HCT116 (cell line): ENCODE data around the gene CPZ. TPM values are rescaled to one million over a fixed set of nuclear protein-coding genes. Genes with fewer than 3 reads are reported as not detected.

Experiments used
- ATAC-seq: fragments of 200-7000 bp; cut with Tn5 transposase; 2 replicates; pipeline ENCODE4 v1.9.1; 2020; ENCODE audit warnings: mild to moderate bottlenecking, moderate library complexity
- BruUV-seq: library from RNA; stranded (reverse); fragments of 400-500 nt; replicated peaks from 2 replicates; lab custom pipeline; 2021; lab: Mats Ljungman, UMichigan
- CTCF ChIA-PET: fragments of 300-600 bp; sonication (Branson Sonifier 250); formaldehyde crosslinking; loops from one replicate; lab custom pipeline; 2021; ENCODE audit warnings: antibody characterized with exemption; lab: Charles Lee
- POLR2A ChIA-PET: fragments of 300-600, 350-600 bp; sonication (Branson Sonifier 250); formaldehyde crosslinking; loops from one replicate; lab custom pipeline; 2021; ENCODE audit warnings: antibody characterized with exemption; lab: Charles Lee
- RAD21 ChIA-PET, 2 experiments: fragments of 300-600 bp; sonication (Branson Sonifier 250); formaldehyde crosslinking; loops; one replicate each; lab custom pipeline; 2023; ENCODE audit warnings: low total read pairs in 2 of 2; ENCODE audit not compliant: uncharacterized antibody in 2 of 2, unreplicated experiment in 2 of 2, low non-redundant PET in 1 of 2; lab: Charles Lee
- DNase-seq: peaks from one replicate; pipeline ENCODE4 v3.0.0-alpha.2; 2010; ENCODE audit warnings: low read depth, low spot score
- H2AFZ ChIP-seq: fragments of 200-600 bp; shearing (Covaris generic), sonication (generic); 2 replicates; pipeline ENCODE4 v1.6.1; 2017; ENCODE audit warnings: low read depth, mixed run types, mixed read lengths, antibody characterized with exemption, low read length; ENCODE audit not compliant: poor library complexity, severe bottlenecking
- H3K27ac ChIP-seq: 2 replicates; pipeline ENCODE4 v1.5.1; 2012; ENCODE audit warnings: low read depth, low read length
- H3K27me3 ChIP-seq: fragments of 200-600 bp; sonication (generic); 2 replicates; pipeline ENCODE4 v1.6.1; 2016; ENCODE audit warnings: mixed run types, low read length, mixed read lengths; ENCODE audit not compliant: insufficient read depth
- H3K36me3 ChIP-seq, 2 experiments: fragments of 200-500 bp in 1 of 2; fragments of 200-600 bp in 1 of 2; sonication (Bioruptor generic) in 1 of 2; sonication (generic) in 1 of 2; 2 replicates each; pipeline versions ENCODE4 v1.5.1 to v1.6.1; 2014 to 2016; ENCODE audit warnings: low read length in 2 of 2, inconsistent platforms in 1 of 2, mixed read lengths in 1 of 2, mixed run types in 1 of 2; ENCODE audit not compliant: insufficient read depth in 2 of 2, control insufficient read depth in 1 of 2
- H3K4me1 ChIP-seq, 2 experiments: fragments of 200-600 bp in 1 of 2; sonication (generic) in 1 of 2; 2 replicates each; pipeline versions ENCODE4 v1.5.1 to v1.6.1; 2012 to 2017; ENCODE audit warnings: low read length in 2 of 2, inconsistent platforms in 1 of 2, mild to moderate bottlenecking in 1 of 2, mixed read lengths in 1 of 2, mixed run types in 1 of 2, moderate library complexity in 1 of 2; ENCODE audit not compliant: insufficient read depth in 2 of 2, control insufficient read depth in 1 of 2
- H3K4me2 ChIP-seq: fragments of 200-600 bp; sonication (generic); 2 replicates; pipeline ENCODE4 v1.6.1; 2017; ENCODE audit warnings: mixed run types, low read length, mixed read lengths
- H3K4me3 ChIP-seq, 2 experiments: fragments of 200-600 bp in 1 of 2; sonication (generic) in 1 of 2; replicated peaks in 1 of 2; 2 replicates each; pipeline ENCODE4 v1.5.1; 2011 to 2016; ENCODE audit warnings: low read length in 2 of 2, control low read depth in 1 of 2, low read depth in 1 of 2, mild to moderate bottlenecking in 1 of 2, mixed read lengths in 1 of 2, mixed run types in 1 of 2
- H3K79me2 ChIP-seq: fragments of 200-600 bp; sonication (generic); 2 replicates; pipeline ENCODE4 v1.6.1; 2017; ENCODE audit warnings: mild to moderate bottlenecking, mixed run types, low read length, moderate library complexity, mixed read lengths; ENCODE audit not compliant: insufficient read depth
- H3K9ac ChIP-seq: fragments of 200-600 bp; sonication (generic); 2 replicates; pipeline ENCODE4 v1.6.1; 2016; ENCODE audit warnings: low read length, mixed read lengths
- H3K9me2 ChIP-seq: fragments of 200-600 bp; sonication (generic), shearing (Covaris generic); 2 replicates; pipeline ENCODE4 v1.6.1; 2017; ENCODE audit warnings: mixed run types, mild to moderate bottlenecking, moderate library complexity; ENCODE audit not compliant: insufficient read depth
- H3K9me3 ChIP-seq, 2 experiments: fragments of 200-500 bp in 1 of 2; fragments of 200-600 bp in 1 of 2; sonication (Bioruptor generic) in 1 of 2; sonication (generic) in 1 of 2; 2 replicates each; pipeline ENCODE4 v1.6.1; 2014 to 2017; ENCODE audit warnings: low read length in 2 of 2, mixed read lengths in 2 of 2, inconsistent platforms in 1 of 2, low read depth in 1 of 2, mild to moderate bottlenecking in 1 of 2, mixed run types in 1 of 2, moderate library complexity in 1 of 2; ENCODE audit not compliant: control insufficient read depth in 1 of 2, insufficient read depth in 1 of 2
- H4K20me1 ChIP-seq: fragments of 200-600 bp; sonication (generic), shearing (Covaris generic); 2 replicates; pipeline ENCODE4 v1.6.1; 2017; ENCODE audit warnings: mixed run types, mild to moderate bottlenecking, moderate library complexity; ENCODE audit not compliant: insufficient read depth
- CTCF ChIP-seq, 3 experiments: fragments of 200-600 bp in 1 of 3; sonication (generic) in 1 of 3; IDR thresholded peaks in 2 of 3; conservative IDR thresholded peaks in 1 of 3; 2 replicates each; pipeline ENCODE4 v1.5.1; 2012 to 2017; ENCODE audit warnings: low read depth in 2 of 3, low read length in 2 of 3, antibody characterized with exemption in 1 of 3, borderline replicate concordance in 1 of 3, control low read depth in 1 of 3, mild to moderate bottlenecking in 1 of 3, mixed read lengths in 1 of 3, mixed run types in 1 of 3, moderate library complexity in 1 of 3; ENCODE audit not compliant: insufficient read depth in 1 of 3
- EZH2phosphoT487 ChIP-seq: fragments of 200-600 bp; IDR thresholded peaks from 2 replicates; pipeline ENCODE4 v1.6.1; 2018; ENCODE audit warnings: antibody characterized with exemption, borderline replicate concordance
- JUND ChIP-seq: IDR thresholded peaks from 2 replicates; pipeline ENCODE4 v1.6.1; 2012
- MAX ChIP-seq: IDR thresholded peaks from 2 replicates; pipeline ENCODE4 v1.6.1; 2012
- POLR2AphosphoS5 ChIP-seq: IDR thresholded peaks from 2 replicates; pipeline ENCODE4 v1.6.1; 2011; ENCODE audit warnings: mild to moderate bottlenecking, low read depth, low read length, moderate library complexity
- SIN3A ChIP-seq: IDR thresholded peaks from 2 replicates; pipeline ENCODE4 v1.6.1; 2012; ENCODE audit warnings: low read depth
- SRF ChIP-seq: IDR thresholded peaks from 2 replicates; pipeline ENCODE4 v1.6.1; 2012; ENCODE audit warnings: low read depth
- TCF7L2 ChIP-seq: IDR thresholded peaks from 2 replicates; pipeline ENCODE4 v1.7.0; 2011; ENCODE audit warnings: borderline replicate concordance, inconsistent platforms; ENCODE audit not compliant: insufficient read depth, insufficient read length; ENCODE audit errors: extremely low read depth
- YY1 ChIP-seq: IDR thresholded peaks from 2 replicates; pipeline ENCODE4 v1.6.1; 2011; ENCODE audit warnings: low read length, low read depth, moderate library complexity, mild to moderate bottlenecking; ENCODE audit not compliant: insufficient replicate concordance; ENCODE audit errors: extremely low read depth
- intact Hi-C: fragments of 100-400 bp; cut with micrococcal nuclease; formaldehyde crosslinking; loops from 2 replicates; pipeline ENCODE4 v1.10.0; 2022
- total RNA-seq: library from RNA; stranded (reverse); gene quantifications from one replicate; pipeline ENCODE4 v1.2.1, GENCODE V29; 2021; ENCODE audit not compliant: unreplicated experiment

CPZ gene
- total RNA-seq, 1 experiment from 2014 or later: not detected

GRCh38 chr4:8657381-8658088 lies 65.0 kb downstream of the CPZ start:
- no peaks in the 10 kb centered on the region for H4K20me1 ChIP-seq
- H3K9me3 ChIP-seq: no peaks in the 10 kb centered on the region
- no peak overlapping the region for H3K27ac ChIP-seq
- TF ChIP-seq TCF7L2 (no peak), POLR2AphosphoS5 (no peak), SRF (no peak), SIN3A (no peak), MAX (no peak), YY1 (no peak), JUND (no peak), EZH2phosphoT487 (no peak), CTCF (IDR thresholded peaks at IDR 0.05 in 2 of 3, conservative IDR thresholded peaks at IDR 0.05 in 1 of 3; ENCODE audit: borderline replicate concordance in 1 of 3, insufficient read depth in 1 of 3, low read depth in 2 of 3, low read length in 2 of 3) (no peak)
- no peak for ATAC-seq
- no peaks in the 10 kb centered on the region for H3K79me2 ChIP-seq
- no peak for DNase-seq
- no peak overlapping the region for H3K4me2 ChIP-seq
- no peaks in the 10 kb centered on the region for H3K36me3 ChIP-seq
- BruUV-seq: no TSS peak
- ChIA-PET POLR2A (no interaction called here), CTCF (no interaction called here), RAD21 (no interaction called here)
- intact Hi-C loops: no loop called here
- no peak overlapping the region for H2AFZ ChIP-seq
- no peaks in the 10 kb centered on the region for H3K9me2 ChIP-seq
- H3K9ac ChIP-seq: no peak overlapping the region
- H3K4me3 ChIP-seq: no peak overlapping the region
- no peaks in the 10 kb centered on the region for H3K27me3 ChIP-seq
- no peaks in the 10 kb centered on the region for H3K4me1 ChIP-seq
